AG09319 (cell line): ENCODE measurements around the gene MAP1B.
"Not testable (repeated sequence)": the region's sequence is repeated elsewhere in the genome, so short reads cannot be mapped to it uniquely, and the experiment has no call there.

Source experiments
- DNase-seq: peaks from one replicate; pipeline ENCODE4 v3.0.0-alpha.2; 2010; ENCODE audit warnings: low read depth; ENCODE audit errors: extremely low read depth
- TF ChIP-seq, protein P1 (sequence below): IDR thresholded peaks from 2 replicates; pipeline ENCODE4 v1.5.1; 2011; ENCODE audit warnings: low read depth, mild to moderate bottlenecking, inconsistent platforms, low read length, moderate library complexity

MAP1B gene

DNA sequence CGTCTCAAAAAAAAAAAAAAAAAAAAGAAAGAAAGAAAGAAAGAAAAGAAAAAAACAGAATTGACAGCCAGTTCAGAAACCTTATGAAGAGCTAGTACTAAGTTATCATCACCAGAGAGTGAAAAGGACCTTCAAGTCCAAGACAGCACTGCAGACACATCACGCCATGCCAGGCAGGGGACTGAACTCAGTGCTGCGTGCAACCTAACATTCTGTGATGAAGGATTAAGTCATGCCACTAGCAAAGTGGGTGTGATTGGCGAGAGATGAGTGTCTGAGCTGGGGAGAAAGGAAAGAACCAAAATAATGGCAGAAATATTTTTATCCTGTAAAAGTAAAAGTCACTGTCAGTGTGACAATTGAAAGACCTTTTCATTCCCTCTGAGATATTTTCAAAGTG, 54.7 kb downstream of the MAP1B start:
- no peak for DNase-seq
- TF ChIP-seq, protein P1, sequence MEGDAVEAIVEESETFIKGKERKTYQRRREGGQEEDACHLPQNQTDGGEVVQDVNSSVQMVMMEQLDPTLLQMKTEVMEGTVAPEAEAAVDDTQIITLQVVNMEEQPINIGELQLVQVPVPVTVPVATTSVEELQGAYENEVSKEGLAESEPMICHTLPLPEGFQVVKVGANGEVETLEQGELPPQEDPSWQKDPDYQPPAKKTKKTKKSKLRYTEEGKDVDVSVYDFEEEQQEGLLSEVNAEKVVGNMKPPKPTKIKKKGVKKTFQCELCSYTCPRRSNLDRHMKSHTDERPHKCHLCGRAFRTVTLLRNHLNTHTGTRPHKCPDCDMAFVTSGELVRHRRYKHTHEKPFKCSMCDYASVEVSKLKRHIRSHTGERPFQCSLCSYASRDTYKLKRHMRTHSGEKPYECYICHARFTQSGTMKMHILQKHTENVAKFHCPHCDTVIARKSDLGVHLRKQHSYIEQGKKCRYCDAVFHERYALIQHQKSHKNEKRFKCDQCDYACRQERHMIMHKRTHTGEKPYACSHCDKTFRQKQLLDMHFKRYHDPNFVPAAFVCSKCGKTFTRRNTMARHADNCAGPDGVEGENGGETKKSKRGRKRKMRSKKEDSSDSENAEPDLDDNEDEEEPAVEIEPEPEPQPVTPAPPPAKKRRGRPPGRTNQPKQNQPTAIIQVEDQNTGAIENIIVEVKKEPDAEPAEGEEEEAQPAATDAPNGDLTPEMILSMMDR, result no peak

DNA sequence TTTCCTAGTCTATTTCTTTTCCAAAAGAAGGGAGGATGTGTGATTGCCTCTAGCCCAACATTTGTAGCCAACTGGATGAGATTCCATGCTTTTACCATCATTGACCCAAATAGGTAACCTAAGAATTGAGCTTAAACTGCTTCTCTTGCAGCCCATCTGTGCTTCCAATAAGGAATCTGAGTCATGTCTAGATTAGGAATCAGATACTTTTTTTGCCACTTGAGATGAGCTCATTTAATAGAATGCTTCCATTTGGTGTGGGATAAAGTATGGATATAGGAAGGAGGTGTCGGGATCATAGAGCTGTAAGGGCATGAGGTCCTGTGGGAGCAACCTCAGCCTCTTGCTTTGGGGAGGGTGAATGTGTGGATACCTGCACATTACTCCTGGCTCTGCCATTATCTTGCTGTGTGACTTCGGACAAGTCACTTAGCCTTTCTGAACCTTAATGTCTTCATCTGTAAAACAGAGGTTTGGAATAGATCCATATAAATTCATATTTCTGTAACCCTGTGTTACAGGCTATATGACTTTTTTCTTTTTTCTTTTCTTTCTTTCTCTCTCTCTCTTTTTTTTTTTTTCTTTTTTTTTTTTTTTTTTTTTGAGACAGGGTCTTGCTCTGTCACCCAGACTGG, 56.2 kb downstream of the MAP1B start:
- no peak for DNase-seq
- TF ChIP-seq, protein P1, result no peak

DNA sequence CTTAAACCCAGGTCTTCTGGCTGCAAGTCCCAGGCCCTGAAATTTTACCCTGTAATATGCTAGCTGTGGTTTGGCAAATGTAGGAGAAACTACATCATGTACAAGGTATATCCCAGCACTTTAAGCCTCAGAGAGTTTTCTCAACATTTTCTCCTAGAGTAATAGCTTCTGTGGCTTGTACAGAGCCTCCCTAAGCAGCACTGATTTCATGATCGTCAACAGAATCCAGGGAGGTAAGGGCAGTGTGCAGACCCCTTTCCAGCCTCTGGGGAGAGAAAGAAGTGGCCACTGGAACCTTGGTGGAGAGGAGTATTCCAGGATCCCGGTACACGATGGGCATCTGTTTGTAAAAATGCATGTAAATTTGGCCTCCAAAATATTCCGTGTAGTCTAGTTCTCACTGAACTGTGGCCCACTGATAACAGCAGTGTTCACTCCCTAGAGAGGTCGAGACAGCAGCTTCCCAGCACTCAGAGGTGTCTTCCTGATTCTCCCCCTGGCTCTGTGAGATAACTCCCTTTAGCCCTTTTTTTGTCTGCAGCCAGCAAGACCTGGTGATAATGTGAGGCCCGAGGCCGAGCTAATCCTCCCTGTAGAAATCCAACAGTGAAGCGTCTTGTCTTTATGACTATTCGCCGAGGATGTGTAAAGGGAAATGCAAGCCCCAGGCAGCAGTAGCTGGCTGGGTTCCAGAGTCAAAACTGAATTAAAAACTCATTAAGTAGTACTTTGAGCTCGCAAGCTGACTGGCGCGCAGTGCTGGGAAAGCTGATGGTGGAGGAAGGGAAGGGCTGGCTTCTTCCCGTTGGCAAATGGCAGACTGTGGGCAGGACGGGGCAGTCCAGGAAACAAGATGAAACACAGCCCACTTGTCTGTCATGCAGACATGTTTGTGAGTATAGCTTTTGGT, 59.0 kb downstream of the MAP1B start:
- TF ChIP-seq, protein P1, result no peak
- DNase-seq, result no peak

DNA sequence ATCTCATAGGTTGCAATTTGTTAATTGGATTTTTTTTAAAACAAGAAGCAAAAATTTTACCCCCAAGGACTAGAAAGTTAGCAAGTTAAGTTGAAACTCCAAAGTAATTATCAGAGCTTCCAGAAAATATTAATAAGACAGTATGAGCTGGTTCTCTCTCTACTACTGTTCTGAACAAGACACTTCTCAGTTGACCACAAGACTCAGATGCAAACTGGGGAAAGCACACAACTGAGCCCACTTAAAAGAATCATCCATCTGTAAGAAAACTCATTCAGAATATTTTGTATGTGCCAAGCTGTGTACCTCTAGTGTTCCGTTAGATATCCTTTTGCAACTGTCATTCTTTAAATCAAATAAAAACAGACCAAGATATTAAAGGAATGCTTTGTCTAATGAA, 60.0 kb downstream of the MAP1B start:
- DNase-seq, result no peak
- TF ChIP-seq, protein P1, result no peak

DNA sequence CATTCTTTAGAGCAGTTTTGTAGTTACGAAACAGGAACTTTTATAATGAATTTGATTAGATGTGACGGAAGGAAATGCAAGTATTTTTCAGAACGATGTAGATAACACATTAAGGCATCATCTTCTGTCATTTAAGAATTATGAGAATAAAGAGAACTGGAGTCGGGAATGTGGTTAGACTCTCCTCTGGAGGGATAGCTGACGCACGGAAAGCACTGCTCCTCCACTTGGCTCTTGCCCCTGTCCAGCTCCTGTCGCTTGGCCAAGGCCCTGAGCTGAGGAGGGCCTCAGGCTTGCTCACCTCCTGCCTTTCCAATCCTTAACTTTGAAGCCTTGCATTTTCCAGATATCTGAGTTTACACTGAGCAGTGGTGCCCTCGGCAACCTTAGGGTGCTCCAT, 60.5 kb downstream of the MAP1B start:
- TF ChIP-seq, protein P1, result no peak
- DNase-seq, result no peak

DNA sequence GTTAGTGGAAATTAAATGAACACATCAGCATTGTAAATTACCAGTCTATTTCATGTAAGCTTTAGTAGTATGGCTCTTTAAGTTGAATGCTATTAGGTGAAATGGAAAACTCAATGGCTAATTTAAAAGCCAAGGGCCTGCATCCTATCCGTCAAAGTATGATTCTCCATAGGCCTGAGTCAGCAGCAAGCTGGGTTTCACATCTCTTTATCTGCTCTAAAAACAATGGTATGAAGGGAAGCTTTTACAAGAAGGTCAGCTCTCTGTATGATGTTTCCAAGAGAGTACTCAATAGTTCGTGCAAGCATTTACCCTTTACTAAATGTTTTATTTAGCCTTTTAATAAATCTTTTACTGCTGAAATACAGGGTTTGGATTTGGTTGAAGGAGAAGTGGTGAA, 62.8 kb downstream of the MAP1B start:
- DNase-seq, result no peak
- TF ChIP-seq, protein P1, result no peak

DNA sequence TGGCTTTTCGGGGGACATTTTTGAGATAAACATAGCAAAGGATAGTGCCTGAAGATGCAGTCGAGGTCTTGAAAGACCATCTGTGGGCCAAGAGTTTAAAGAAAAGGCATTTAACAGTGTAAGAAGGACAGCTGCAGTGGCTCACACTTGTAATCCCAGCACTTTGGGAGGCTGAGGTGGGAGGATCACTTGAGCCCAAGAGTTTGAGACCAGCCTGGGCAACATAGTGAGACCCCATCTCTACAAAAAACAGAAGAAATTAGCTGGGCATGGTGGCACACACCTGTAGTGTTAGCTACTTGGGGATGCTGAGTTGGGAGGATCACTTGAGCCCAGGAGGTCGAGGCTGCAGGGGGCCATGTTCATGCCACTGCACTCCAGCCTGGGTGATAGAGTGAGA, 63.9 kb downstream of the MAP1B start:
- not testable (repeated sequence) for DNase-seq

DNA sequence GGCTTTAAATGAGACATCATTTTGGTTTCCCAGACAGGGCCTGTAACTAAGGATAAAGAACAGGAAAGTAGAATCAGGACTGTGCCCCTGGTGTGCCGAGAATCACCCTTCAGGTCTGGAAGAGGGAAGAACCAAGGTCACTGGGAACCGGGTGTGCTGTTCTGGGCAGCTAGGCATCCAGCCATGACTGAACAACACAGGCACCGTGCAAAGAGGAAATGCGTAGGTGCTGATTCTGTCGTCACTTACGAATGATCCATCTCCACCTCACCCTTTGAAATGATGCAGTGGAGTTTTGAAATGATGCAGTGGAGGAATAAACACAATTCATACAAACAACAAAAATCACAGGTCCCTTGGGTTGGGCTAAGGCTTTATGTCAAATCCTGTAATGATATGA, 64.4 kb downstream of the MAP1B start:
- DNase-seq, result no peak
- TF ChIP-seq, protein P1, result no peak
